IPS-15b (cell line): Measurements from ENCODE around the gene DPY19L3.
"Not testable (repeated sequence)": the region's sequence is repeated elsewhere in the genome, so short reads cannot be mapped to it uniquely, and the experiment has no call there.

Experiments
- H3K27me3 ChIP-seq: one replicate; pipeline ENCODE4 v1.6.1; 2013; ENCODE audit warnings: low read length; ENCODE audit not compliant: control insufficient read depth, insufficient read depth
- H3K36me3 ChIP-seq: one replicate; pipeline ENCODE4 v1.6.1; 2013; ENCODE audit warnings: low read length; ENCODE audit not compliant: control insufficient read depth, insufficient read depth
- H3K4me1 ChIP-seq: one replicate; pipeline ENCODE4 v1.6.1; 2013; ENCODE audit warnings: mild to moderate bottlenecking, low read length; ENCODE audit not compliant: control insufficient read depth, insufficient read depth
- H3K4me3 ChIP-seq: one replicate; pipeline ENCODE4 v1.5.1; 2013; ENCODE audit warnings: low read depth, low read length
- H3K9ac ChIP-seq: one replicate; pipeline ENCODE4 v1.6.1; 2013; ENCODE audit warnings: low read depth, mild to moderate bottlenecking, low read length
- H3K9me3 ChIP-seq: one replicate; pipeline ENCODE4 v1.6.1; 2013; ENCODE audit warnings: mild to moderate bottlenecking, low read length; ENCODE audit not compliant: control insufficient read depth, insufficient read depth

Gene DPY19L3

DNA sequence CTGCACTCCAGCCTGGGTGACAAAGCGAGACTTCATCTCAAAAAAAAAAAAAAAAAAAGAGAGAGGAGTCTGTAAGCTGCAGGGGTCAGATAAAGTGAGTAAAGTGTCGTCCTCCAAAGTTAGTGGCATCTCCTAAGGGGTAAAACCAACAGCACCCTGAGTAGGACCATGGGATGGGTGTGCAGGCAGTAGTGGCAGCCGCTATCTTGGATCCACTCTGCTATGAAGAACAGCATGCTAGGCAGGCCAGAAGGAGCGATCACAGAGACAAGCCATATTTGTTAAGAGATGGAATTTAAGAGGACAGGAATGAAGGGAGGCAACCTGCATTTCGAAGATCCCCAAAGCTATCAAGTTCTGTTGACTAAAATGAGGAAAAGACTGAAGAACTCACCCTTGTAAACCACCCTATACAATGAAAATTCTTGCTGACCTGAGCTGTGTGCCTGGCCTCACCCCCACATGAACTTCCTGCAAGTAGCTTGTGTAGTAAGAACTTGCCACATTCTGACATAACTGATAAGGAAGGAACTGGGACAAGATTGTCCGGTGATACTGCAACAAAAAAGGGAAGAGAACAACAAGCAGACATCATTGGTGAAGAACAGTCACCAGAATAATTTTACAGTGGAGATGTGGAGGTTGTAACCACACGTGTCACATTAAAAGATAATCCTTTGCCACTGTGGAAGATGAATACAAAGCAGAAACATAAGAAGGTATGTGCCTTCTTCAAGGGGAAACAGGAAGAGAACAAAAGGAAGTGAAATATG is 16.2 kb downstream of the DPY19L3 start:
- Histone ChIP-seq H3K36me3 (no peaks in the 10 kb centered on the region), H3K9ac (no peak overlapping the region), H3K4me1 (no peaks in the 10 kb centered on the region)

DNA sequence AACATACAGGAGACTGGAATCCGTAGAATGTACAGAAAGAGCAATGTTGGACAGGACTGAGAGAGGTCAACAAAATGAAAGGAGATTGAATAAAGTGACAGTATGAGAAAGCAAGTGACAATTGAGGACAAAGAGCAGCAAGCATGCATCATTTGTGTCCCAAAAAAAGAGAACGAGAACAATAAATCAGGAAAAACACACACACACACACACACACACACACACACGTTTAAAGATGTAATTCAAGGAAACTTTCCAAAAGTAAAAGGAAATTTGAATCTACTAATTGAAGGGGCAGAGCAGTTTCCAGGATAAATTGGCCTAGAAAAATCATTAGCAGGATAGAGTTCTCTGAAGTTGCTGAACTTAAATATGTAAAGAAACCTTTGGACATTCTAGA is 16.9 kb downstream of the DPY19L3 start:
- Histone ChIP-seq H3K36me3 (no peaks in the 10 kb centered on the region), H3K9me3 (no peaks in the 10 kb centered on the region), H3K9ac (no peak overlapping the region), H3K4me1 (no peaks in the 10 kb centered on the region), H3K27me3 (no peaks in the 10 kb centered on the region), H3K4me3 (no peak overlapping the region)

More for the DNA sequence above, 16.2 kb downstream of the DPY19L3 start:
- Histone ChIP-seq H3K9me3 (no peaks in the 10 kb centered on the region), H3K27me3 (no peaks in the 10 kb centered on the region), H3K4me3 (no peak overlapping the region)

DNA sequence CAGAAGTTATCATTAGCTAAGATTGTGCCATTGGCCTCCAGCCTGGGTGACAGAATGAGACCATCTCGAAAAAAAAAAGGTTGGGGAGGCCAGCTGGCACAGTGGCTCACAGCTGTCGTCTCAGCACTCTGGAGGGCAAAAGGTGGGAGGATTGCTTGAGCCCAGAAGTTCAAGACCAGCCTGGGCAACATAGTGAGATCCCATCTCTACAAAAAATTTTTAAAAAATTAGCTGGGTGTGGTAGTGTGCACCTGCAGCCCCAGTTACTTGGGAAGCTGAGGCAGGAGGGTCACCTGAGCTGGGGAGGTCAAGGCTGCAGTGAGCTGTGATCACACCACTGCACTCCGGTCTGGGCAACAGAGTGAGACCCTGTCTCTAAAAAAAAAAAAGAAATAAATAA is 18.4 kb downstream of the DPY19L3 start:
- H3K9me3 ChIP-seq, H3K27me3 ChIP-seq, H3K9ac ChIP-seq, H3K36me3 ChIP-seq, H3K4me1 ChIP-seq, H3K4me3 ChIP-seq: not testable (repeated sequence)

DNA sequence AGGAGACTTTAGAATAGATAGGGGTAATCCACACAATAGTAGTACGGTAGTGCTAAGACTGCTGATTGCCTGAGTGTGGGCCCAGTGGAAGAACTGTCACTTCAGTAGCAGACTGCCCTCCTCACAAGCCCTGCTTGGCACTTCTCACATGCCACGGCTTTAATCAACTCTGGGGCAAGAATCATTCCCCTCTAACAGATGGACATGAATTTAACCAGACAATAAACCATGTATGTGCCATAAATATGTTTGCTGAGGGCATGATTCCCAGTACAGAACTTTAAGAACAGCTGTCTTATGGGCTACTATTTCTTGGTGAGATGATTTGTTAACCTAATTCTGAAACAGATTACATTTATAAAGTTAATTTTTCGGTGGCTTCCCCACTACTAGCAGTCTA is 22.0 kb downstream of the DPY19L3 start:
- Histone ChIP-seq H3K4me3 (no peak overlapping the region), H3K9me3 (no peaks in the 10 kb centered on the region), H3K9ac (no peak overlapping the region), H3K4me1 (no peaks in the 10 kb centered on the region), H3K27me3 (no peaks in the 10 kb centered on the region), H3K36me3 (no peaks in the 10 kb centered on the region)

DNA sequence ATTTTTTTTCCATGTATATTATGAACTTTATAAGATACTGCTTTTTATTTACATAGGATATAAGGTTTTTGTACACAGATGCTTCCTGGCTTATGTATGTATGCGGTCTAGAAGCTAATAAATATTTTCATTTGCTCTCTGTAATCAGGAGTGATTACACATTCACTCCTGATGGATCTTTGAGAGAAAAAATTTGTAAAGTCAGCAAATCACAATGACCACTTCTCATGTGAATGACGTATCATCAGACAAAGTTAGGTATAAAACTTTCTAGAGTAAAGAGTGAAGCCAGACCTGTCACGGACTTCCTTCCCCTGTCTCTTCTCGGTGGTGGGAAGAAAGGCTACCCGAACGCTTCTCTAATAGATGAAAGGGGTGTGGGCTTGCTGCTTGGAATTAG is 31.1 kb downstream of the DPY19L3 start:
- no peak overlapping the region for H3K4me3 ChIP-seq
- no peak overlapping the region for H3K9ac ChIP-seq
- H3K36me3 ChIP-seq = peaks cover 4% of the 10 kb centered on the region
- H3K27me3 ChIP-seq = no peaks in the 10 kb centered on the region
- H3K4me1 ChIP-seq = no peaks in the 10 kb centered on the region
- no peaks in the 10 kb centered on the region for H3K9me3 ChIP-seq

DNA sequence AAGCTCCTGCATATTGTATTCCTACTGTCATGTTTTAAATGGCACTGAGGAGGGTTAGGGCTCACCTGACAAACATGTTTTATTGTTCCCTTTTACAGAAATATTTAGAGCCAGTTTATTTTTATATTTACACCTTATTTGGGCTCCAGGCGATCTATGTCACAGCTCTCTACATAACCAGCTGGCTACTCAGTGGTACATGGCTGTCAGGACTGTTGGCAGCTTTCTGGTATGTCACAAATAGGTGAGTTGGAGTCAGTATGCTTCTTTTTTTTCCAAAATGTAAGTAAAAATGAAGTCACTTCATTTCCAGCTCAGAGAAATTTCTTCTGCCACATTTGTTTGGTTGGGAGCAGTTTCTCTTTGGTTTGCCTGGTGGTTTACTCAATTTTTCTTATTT is 31.5 kb downstream of the DPY19L3 start:
- no peaks in the 10 kb centered on the region for H3K27me3 ChIP-seq
- H3K36me3 ChIP-seq = peaks cover 4% of the 10 kb centered on the region
- H3K4me1 ChIP-seq = no peaks in the 10 kb centered on the region
- no peak overlapping the region for H3K9ac ChIP-seq
- H3K9me3 ChIP-seq = no peaks in the 10 kb centered on the region
- no peak overlapping the region for H3K4me3 ChIP-seq

DNA sequence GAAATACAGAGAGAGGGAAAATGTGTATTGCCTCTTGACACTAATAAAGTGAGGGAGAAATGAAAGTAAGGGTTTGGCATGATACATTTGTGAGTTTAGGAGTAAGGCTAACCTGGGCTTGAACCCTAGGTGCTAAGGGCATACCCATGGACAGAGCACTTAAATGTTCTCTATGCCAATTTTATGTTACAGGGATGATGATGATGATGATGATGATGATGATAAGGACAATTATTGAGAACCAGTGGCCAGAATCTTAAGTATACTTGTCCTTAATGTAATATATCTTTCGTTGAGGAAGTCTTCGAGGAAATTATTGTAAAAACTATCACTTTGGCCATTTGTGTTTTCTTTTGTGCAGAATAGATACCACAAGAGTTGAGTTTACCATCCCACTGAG is 33.2 kb downstream of the DPY19L3 start:
- Histone ChIP-seq H3K4me1 (no peaks in the 10 kb centered on the region), H3K4me3 (no peak overlapping the region), H3K36me3 (peaks cover 4% of the 10 kb centered on the region), H3K9me3 (no peaks in the 10 kb centered on the region), H3K9ac (no peak overlapping the region), H3K27me3 (no peaks in the 10 kb centered on the region)

DNA sequence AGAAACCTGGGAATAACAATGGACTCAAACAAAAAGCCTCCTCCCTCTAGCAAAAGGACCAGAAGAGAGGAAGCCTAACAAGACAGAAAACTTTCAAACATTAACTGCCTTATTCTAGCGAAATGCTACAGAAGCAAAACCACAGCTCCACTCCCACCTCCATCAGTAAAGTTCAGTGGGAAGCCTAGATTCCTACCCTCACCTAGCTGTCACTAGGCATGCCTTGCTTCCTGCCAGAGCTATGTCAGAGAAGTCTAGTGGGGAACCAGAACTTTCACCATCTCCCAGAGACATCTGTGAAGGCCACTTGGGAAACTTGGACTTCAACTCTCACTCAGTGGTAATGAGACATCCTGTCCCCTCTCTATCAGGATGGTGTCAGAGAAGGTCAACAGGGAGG is 37.1 kb downstream of the DPY19L3 start:
- Histone ChIP-seq H3K9me3 (no peaks in the 10 kb centered on the region), H3K36me3 (peaks cover 4% of the 10 kb centered on the region)

DNA sequence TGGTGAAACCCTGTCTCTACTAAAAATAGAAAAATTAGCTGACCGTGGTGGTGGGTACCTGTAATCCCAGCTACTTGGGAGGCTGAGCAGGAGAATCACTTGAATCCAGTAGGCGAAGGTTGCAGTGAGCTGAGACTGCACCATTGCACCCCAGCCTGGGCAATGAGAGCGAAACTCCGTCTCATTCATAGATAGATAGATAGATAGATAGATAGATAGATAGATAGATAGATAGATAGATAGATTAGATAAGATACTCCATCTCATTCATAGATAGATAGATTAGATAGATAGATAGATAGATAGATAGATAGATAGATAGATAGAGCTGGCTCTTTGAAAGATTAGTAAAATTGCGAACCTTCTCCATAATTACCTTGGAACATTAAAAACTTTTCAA is 42.0 kb downstream of the DPY19L3 start:
- H3K27me3 ChIP-seq, H3K36me3 ChIP-seq, H3K4me1 ChIP-seq, H3K9ac ChIP-seq, H3K9me3 ChIP-seq, H3K4me3 ChIP-seq: not testable (repeated sequence)

More for the DNA sequence above, 37.1 kb downstream of the DPY19L3 start:
- no peak overlapping the region for H3K9ac ChIP-seq
- H3K4me3 ChIP-seq = no peak overlapping the region
- H3K27me3 ChIP-seq = no peaks in the 10 kb centered on the region
- H3K4me1 ChIP-seq = no peaks in the 10 kb centered on the region

DNA sequence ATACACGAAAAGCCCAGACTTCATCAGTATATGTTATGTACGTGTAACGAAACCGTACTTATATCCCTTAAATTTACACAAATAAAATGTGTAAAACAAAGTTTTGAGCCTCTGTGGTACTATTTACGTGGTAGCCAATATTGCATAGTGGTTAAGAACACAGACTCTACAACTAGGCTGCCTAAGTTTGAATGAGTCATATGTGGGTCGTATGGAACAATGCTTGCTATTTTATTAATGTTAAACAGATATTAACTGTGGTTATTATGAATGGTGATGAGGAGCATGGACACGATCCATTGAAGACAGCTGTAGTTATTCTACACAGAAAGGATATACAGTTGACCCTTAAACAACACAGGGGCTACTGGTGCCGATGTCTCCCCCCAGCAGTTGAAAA is 42.5 kb downstream of the DPY19L3 start:
- Histone ChIP-seq H3K27me3 (no peaks in the 10 kb centered on the region), H3K4me1 (no peaks in the 10 kb centered on the region), H3K9ac (no peak overlapping the region), H3K36me3 (peaks cover 3% of the 10 kb centered on the region), H3K4me3 (no peak overlapping the region), H3K9me3 (no peaks in the 10 kb centered on the region)

DNA sequence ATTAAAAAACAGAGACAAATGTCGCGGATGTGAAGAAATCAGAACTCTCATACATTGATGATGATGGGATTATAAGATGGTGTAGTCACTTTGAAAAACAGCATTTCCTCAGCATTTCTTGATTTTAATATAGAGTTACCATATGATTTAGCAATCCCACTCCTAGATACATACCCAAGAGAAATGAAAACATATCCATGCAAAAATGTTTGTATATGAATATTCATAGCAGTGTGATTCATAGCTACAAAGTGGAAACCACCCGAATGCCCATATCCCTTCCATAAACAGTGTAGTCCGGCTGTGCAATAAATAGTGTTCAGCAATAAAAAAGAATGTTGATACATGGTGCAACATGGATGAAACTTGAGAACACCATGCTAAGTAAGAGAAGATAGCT is 44.6 kb downstream of the DPY19L3 start:
- no peaks in the 10 kb centered on the region for H3K4me1 ChIP-seq
- H3K4me3 ChIP-seq = no peak overlapping the region
- H3K36me3 ChIP-seq = peaks cover 3% of the 10 kb centered on the region
- no peaks in the 10 kb centered on the region for H3K9me3 ChIP-seq
- H3K9ac ChIP-seq = no peak overlapping the region
- no peaks in the 10 kb centered on the region for H3K27me3 ChIP-seq

DNA sequence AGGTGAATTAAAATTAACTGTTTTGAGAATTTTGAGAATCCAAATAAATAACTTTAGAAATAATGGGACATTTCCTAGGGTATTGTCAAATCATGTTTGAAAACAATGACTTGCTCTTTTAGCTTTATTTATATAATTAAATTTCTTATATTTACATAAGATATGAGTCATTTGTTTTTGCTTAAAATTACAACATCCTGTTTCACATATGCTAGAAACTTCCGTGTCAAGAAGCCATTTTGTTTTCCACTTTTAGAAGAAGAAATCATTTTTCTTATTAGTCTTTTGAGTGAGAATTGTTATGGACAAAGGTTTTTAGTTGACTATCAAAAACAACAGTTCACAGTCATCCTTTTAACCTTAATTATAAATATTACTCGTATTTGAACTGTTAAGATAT is 48.2 kb downstream of the DPY19L3 start:
- Histone ChIP-seq H3K36me3 (peaks cover 9% of the 10 kb centered on the region), H3K27me3 (no peaks in the 10 kb centered on the region)

More for the DNA sequence above, 48.2 kb downstream of the DPY19L3 start:
- H3K4me1 ChIP-seq = no peaks in the 10 kb centered on the region
- H3K9ac ChIP-seq = no peak overlapping the region
- H3K9me3 ChIP-seq = no peaks in the 10 kb centered on the region
- H3K4me3 ChIP-seq = no peak overlapping the region
